WTC11 (cell line): ENCODE results near the gene CCDC3.

Experiments
- FOXJ3 ChIP-seq: sonication (generic); formaldehyde crosslinking; IDR thresholded peaks from 2 replicates; pipeline ENCODE4 v1.9.0; 2021; ENCODE audit warnings: missing genetic modification reagents, mild to moderate bottlenecking, borderline replicate concordance
- FOXK1 ChIP-seq: sonication (generic); formaldehyde crosslinking; IDR thresholded peaks from 2 replicates; pipeline ENCODE4 v1.8.0; 2022; ENCODE audit warnings: mild to moderate bottlenecking, moderate library complexity, missing genetic modification reagents
- MAX ChIP-seq: sonication (generic); formaldehyde crosslinking; IDR thresholded peaks from 2 replicates; pipeline ENCODE4 v1.8.0; 2022; ENCODE audit warnings: mild to moderate bottlenecking, missing genetic modification reagents
- NR2C2 ChIP-seq: sonication (generic); formaldehyde crosslinking; IDR thresholded peaks from 2 replicates; pipeline ENCODE4 v1.8.0; 2022; ENCODE audit warnings: mild to moderate bottlenecking, missing genetic modification reagents
- ZBTB43 ChIP-seq: sonication (generic); formaldehyde crosslinking; IDR thresholded peaks from 2 replicates; pipeline ENCODE4 v1.8.1; 2023; ENCODE audit warnings: mild to moderate bottlenecking, missing genetic modification reagents
- ZNF138 ChIP-seq: sonication (generic); formaldehyde crosslinking; conservative IDR thresholded peaks from 2 replicates; pipeline ENCODE4 v1.8.1; 2022; ENCODE audit warnings: mild to moderate bottlenecking, moderate library complexity, missing genetic modification reagents
- ZNF671 ChIP-seq: fragments of 250-450 bp; sonication (Bioruptor Pico); IDR thresholded peaks from 2 replicates; pipeline ENCODE4 v1.8.0; 2021; ENCODE audit warnings: mild to moderate bottlenecking
- TF ChIP-seq, protein P1 (sequence below): fragments of 200-600 bp; IDR thresholded peaks from 2 replicates; pipeline ENCODE4 v1.8.0; 2022; ENCODE audit warnings: antibody characterized with exemption
- TF ChIP-seq, protein P2 (sequence below): fragments of 250-450 bp; sonication (Bioruptor Pico); IDR thresholded peaks from 2 replicates; pipeline ENCODE4 v2.1.2; 2022; ENCODE audit warnings: mild to moderate bottlenecking, moderate library complexity
- TF ChIP-seq, protein P3 (sequence below): sonication (generic); formaldehyde crosslinking; IDR thresholded peaks from 2 replicates; pipeline ENCODE4 v1.8.0; 2022; ENCODE audit warnings: missing genetic modification reagents

DNA sequence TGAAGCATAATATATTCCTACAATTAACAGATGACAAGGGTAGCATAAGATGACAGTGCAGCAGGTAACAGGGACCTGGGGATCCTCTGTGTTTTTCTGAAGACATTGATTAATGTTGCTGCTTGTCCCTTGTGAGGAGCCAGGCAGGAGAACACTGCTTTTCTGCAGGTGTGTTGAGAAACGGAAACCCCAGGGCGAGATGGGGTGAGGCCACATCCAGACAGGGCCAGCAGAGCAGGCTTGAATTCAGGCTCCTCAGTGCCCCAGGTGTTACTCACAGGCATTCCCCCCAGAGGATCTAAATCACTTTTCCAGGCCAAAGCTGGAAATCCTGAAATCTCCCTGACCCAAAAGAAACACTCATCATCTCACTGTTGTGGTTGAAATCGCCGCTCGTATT is 105.3 kb downstream of the CCDC3 start:
- TF ChIP-seq, protein P1, sequence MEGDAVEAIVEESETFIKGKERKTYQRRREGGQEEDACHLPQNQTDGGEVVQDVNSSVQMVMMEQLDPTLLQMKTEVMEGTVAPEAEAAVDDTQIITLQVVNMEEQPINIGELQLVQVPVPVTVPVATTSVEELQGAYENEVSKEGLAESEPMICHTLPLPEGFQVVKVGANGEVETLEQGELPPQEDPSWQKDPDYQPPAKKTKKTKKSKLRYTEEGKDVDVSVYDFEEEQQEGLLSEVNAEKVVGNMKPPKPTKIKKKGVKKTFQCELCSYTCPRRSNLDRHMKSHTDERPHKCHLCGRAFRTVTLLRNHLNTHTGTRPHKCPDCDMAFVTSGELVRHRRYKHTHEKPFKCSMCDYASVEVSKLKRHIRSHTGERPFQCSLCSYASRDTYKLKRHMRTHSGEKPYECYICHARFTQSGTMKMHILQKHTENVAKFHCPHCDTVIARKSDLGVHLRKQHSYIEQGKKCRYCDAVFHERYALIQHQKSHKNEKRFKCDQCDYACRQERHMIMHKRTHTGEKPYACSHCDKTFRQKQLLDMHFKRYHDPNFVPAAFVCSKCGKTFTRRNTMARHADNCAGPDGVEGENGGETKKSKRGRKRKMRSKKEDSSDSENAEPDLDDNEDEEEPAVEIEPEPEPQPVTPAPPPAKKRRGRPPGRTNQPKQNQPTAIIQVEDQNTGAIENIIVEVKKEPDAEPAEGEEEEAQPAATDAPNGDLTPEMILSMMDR = no peak
- TF ChIP-seq FOXJ3 (CRISPR knock-in tag) = no peak
- no peak for TF ChIP-seq ZBTB43
- no peak for TF ChIP-seq FOXK1
- TF ChIP-seq ZNF138 = no peak
- TF ChIP-seq ZNF671 (CRISPR knock-in tag) = no peak
- TF ChIP-seq, protein P2, sequence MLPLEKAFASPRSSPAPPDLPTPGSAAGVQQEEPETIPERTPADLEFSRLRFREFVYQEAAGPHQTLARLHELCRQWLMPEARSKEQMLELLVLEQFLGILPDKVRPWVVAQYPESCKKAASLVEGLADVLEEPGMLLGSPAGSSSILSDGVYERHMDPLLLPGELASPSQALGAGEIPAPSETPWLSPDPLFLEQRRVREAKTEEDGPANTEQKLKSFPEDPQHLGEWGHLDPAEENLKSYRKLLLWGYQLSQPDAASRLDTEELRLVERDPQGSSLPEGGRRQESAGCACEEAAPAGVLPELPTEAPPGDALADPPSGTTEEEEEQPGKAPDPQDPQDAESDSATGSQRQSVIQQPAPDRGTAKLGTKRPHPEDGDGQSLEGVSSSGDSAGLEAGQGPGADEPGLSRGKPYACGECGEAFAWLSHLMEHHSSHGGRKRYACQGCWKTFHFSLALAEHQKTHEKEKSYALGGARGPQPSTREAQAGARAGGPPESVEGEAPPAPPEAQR (CRISPR knock-in tag) = no peak
- TF ChIP-seq, protein P3, sequence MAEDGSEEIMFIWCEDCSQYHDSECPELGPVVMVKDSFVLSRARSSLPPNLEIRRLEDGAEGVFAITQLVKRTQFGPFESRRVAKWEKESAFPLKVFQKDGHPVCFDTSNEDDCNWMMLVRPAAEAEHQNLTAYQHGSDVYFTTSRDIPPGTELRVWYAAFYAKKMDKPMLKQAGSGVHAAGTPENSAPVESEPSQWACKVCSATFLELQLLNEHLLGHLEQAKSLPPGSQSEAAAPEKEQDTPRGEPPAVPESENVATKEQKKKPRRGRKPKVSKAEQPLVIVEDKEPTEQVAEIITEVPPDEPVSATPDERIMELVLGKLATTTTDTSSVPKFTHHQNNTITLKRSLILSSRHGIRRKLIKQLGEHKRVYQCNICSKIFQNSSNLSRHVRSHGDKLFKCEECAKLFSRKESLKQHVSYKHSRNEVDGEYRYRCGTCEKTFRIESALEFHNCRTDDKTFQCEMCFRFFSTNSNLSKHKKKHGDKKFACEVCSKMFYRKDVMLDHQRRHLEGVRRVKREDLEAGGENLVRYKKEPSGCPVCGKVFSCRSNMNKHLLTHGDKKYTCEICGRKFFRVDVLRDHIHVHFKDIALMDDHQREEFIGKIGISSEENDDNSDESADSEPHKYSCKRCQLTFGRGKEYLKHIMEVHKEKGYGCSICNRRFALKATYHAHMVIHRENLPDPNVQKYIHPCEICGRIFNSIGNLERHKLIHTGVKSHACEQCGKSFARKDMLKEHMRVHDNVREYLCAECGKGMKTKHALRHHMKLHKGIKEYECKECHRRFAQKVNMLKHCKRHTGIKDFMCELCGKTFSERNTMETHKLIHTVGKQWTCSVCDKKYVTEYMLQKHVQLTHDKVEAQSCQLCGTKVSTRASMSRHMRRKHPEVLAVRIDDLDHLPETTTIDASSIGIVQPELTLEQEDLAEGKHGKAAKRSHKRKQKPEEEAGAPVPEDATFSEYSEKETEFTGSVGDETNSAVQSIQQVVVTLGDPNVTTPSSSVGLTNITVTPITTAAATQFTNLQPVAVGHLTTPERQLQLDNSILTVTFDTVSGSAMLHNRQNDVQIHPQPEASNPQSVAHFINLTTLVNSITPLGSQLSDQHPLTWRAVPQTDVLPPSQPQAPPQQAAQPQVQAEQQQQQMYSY (CRISPR knock-in tag) = no peak
- no peak for TF ChIP-seq NR2C2
- no peak for TF ChIP-seq MAX
